Stimulated activated CD8-positive, alpha-beta memory T cell treated with anti-CD3 and anti-CD28 coated beads, Interleukin-15, amount 100 ng/mL, for 48 hours (primary cell): ENCODE measurements around the gene GPR158.

ENCODE experiments used
- DNase-seq, 2 donors: peaks; one replicate each; pipeline ENCODE4 v3.0.0-alpha.2; 2020; ENCODE audit warnings: low read depth in 2 of 2

GPR158 gene

GRCh38 chr10:25398680-25399079, 223.9 kb downstream of the GPR158 start:
- no peak for DNase-seq

GRCh38 chr10:25405871-25406270, 231.1 kb downstream of the GPR158 start:
- no peak for DNase-seq

- no peak for DNase-seq
Measured at GRCh38 chr10:25417611-25418010, 242.8 kb downstream of the GPR158 start.

GRCh38 chr10:25425776-25426175, 251.0 kb downstream of the GPR158 start:
- DNase-seq = no peak

GRCh38 chr10:25436431-25436830, 261.6 kb downstream of the GPR158 start:
- DNase-seq = no peak

GRCh38 chr10:25441270-25441669, 266.5 kb downstream of the GPR158 start:
- DNase-seq = no peak

- DNase-seq = no peak
Measured at GRCh38 chr10:25444266-25444665, 269.5 kb downstream of the GPR158 start.

GRCh38 chr10:25451401-25451800, 276.6 kb downstream of the GPR158 start:
- DNase-seq = no peak

- DNase-seq = no peak
Measured at GRCh38 chr10:25453619-25454018, 278.8 kb downstream of the GPR158 start.

- DNase-seq = no peak
Measured at GRCh38 chr10:25455980-25456567, 281.3 kb downstream of the GPR158 start.

GRCh38 chr10:25457552-25457951, 282.8 kb downstream of the GPR158 start:
- no peak for DNase-seq

GRCh38 chr10:25465582-25466372, 291.0 kb downstream of the GPR158 start:
- no peak for DNase-seq

- no peak for DNase-seq
Measured at GRCh38 chr10:25467881-25468280, 293.1 kb downstream of the GPR158 start.

GRCh38 chr10:25481467-25481866, 306.7 kb downstream of the GPR158 start:
- DNase-seq = no peak

- no peak for DNase-seq
Measured at GRCh38 chr10:25483999-25484398, 309.2 kb downstream of the GPR158 start.

GRCh38 chr10:25487266-25487665, 312.5 kb downstream of the GPR158 start:
- no peak for DNase-seq

GRCh38 chr10:25492040-25492439, 317.2 kb downstream of the GPR158 start:
- DNase-seq = no peak

- DNase-seq = no peak
Measured at GRCh38 chr10:25492680-25493079, 317.9 kb downstream of the GPR158 start.

- DNase-seq = no peak
Measured at GRCh38 chr10:25493122-25493893, 318.5 kb downstream of the GPR158 start.

GRCh38 chr10:25497246-25497645, 322.4 kb downstream of the GPR158 start:
- no peak for DNase-seq

GRCh38 chr10:25498645-25499044, 323.8 kb downstream of the GPR158 start:
- DNase-seq = no peak

- DNase-seq = no peak
Measured at GRCh38 chr10:25501912-25502311, 327.1 kb downstream of the GPR158 start.

GRCh38 chr10:25502453-25502852, 327.7 kb downstream of the GPR158 start:
- DNase-seq = no peak
